H9 (cell line): ENCODE data around the gene WASHC1. TPM values are rescaled to one million over a fixed set of nuclear protein-coding genes. Genes with fewer than 3 reads are reported as not detected.
A peak's percentile ranks its signal among the peaks of the same experiment; 100 is the strongest.
"Not testable (repeated sequence)": the region's sequence is repeated elsewhere in the genome, so short reads cannot be mapped to it uniquely, and the experiment has no call there.

Source experiments
- DNase-seq: peaks from one replicate; pipeline ENCODE4 v3.0.0-alpha.2; 2017
- H2AFZ ChIP-seq: one replicate; pipeline ENCODE4 v1.6.1; 2013; ENCODE audit warnings: mild to moderate bottlenecking, low read length, control low read depth, moderate library complexity
- H2AK5ac ChIP-seq: 2 replicates; pipeline ENCODE4 v1.6.1; 2013; ENCODE audit warnings: low read length, control low read depth, mixed read lengths; ENCODE audit not compliant: insufficient read length
- H2BK120ac ChIP-seq: one replicate; pipeline ENCODE4 v1.6.1; 2013; ENCODE audit warnings: low read depth, mild to moderate bottlenecking, low read length, control low read depth, inconsistent platforms; ENCODE audit not compliant: poor library complexity, severe bottlenecking
- H2BK12ac ChIP-seq: 2 replicates; pipeline ENCODE4 v1.6.1; 2013; ENCODE audit warnings: low read length, control low read depth, mixed read lengths, low read depth; ENCODE audit not compliant: insufficient read length
- H2BK15ac ChIP-seq: 2 replicates; pipeline ENCODE4 v1.6.1; 2013; ENCODE audit warnings: low read depth, low read length, control low read depth
- H2BK20ac ChIP-seq: one replicate; pipeline ENCODE4 v1.6.1; 2013; ENCODE audit warnings: low read depth, mild to moderate bottlenecking, low read length, control low read depth, inconsistent platforms; ENCODE audit not compliant: poor library complexity, severe bottlenecking
- H2BK5ac ChIP-seq: 2 replicates; pipeline ENCODE4 v1.6.1; 2013; ENCODE audit warnings: low read length, control low read depth, mixed read lengths; ENCODE audit not compliant: insufficient read length
- H3K14ac ChIP-seq: 2 replicates; pipeline ENCODE4 v1.6.1; 2013; ENCODE audit warnings: low read length, control low read depth; ENCODE audit not compliant: insufficient read depth
- H3K18ac ChIP-seq: 2 replicates; pipeline ENCODE4 v1.6.1; 2013; ENCODE audit warnings: low read depth, mild to moderate bottlenecking, mixed read lengths, low read length, control low read depth; ENCODE audit not compliant: insufficient read length
- H3K23ac ChIP-seq: 2 replicates; pipeline ENCODE4 v1.6.1; 2013; ENCODE audit warnings: low read length, control low read depth, mixed read lengths, low read depth; ENCODE audit not compliant: insufficient read length
- H3K23me2 ChIP-seq: 2 replicates; pipeline ENCODE4 v1.6.1; 2013; ENCODE audit warnings: low read depth, mild to moderate bottlenecking, mixed read lengths, low read length, control low read depth; ENCODE audit not compliant: insufficient read length, poor library complexity, severe bottlenecking
- H3K27ac ChIP-seq: 2 replicates; pipeline ENCODE4 v1.5.1; 2013; ENCODE audit warnings: low read length, control low read depth, mixed read lengths, low read depth; ENCODE audit not compliant: insufficient read length
- H3K27me3 ChIP-seq: 2 replicates; pipeline ENCODE4 v1.6.1; 2013; ENCODE audit warnings: low read length, control low read depth, inconsistent platforms; ENCODE audit not compliant: insufficient read depth
- H3K4ac ChIP-seq: 2 replicates; pipeline ENCODE4 v1.6.1; 2013; ENCODE audit warnings: low read depth, mild to moderate bottlenecking, control low read depth, inconsistent platforms, low read length, moderate library complexity
- H3K4me1 ChIP-seq: 2 replicates; pipeline ENCODE4 v1.6.1; 2013; ENCODE audit warnings: low read length, control low read depth, inconsistent platforms; ENCODE audit not compliant: insufficient read depth
- H3K4me2 ChIP-seq: 2 replicates; pipeline ENCODE4 v1.6.1; 2013; ENCODE audit warnings: low read length, control low read depth, mixed read lengths; ENCODE audit not compliant: insufficient read length, insufficient read depth
- H3K56ac ChIP-seq: 2 replicates; pipeline ENCODE4 v1.6.1; 2013; ENCODE audit warnings: low read depth, mild to moderate bottlenecking, mixed read lengths, low read length, control low read depth; ENCODE audit not compliant: insufficient read length
- H3K79me1 ChIP-seq: 2 replicates; pipeline ENCODE4 v1.6.1; 2013; ENCODE audit warnings: low read depth, mild to moderate bottlenecking, moderate library complexity, low read length, control low read depth, inconsistent platforms; ENCODE audit not compliant: insufficient read depth, poor library complexity, severe bottlenecking
- H3K79me2 ChIP-seq: 2 replicates; pipeline ENCODE4 v1.6.1; 2013; ENCODE audit warnings: low read length, control low read depth, inconsistent platforms; ENCODE audit not compliant: insufficient read depth
- H3K9ac ChIP-seq: 2 replicates; pipeline ENCODE4 v1.6.1; 2013; ENCODE audit warnings: low read length, control low read depth, mixed read lengths; ENCODE audit not compliant: insufficient read length; ENCODE audit errors: extremely low read depth
- H3K9me3 ChIP-seq: one replicate; pipeline ENCODE4 v1.6.1; 2013; ENCODE audit warnings: low read depth, low read length, inconsistent platforms; ENCODE audit not compliant: control insufficient read depth
- H3T11ph ChIP-seq: one replicate; pipeline ENCODE4 v1.6.1; 2013; ENCODE audit warnings: mild to moderate bottlenecking, low read length, control low read depth, inconsistent platforms
- H4K20me1 ChIP-seq: one replicate; pipeline ENCODE4 v1.6.1; 2013; ENCODE audit not compliant: control insufficient read depth, insufficient read length, insufficient read depth
- H4K5ac ChIP-seq: 2 replicates; pipeline ENCODE4 v1.6.1; 2013; ENCODE audit warnings: low read depth, mild to moderate bottlenecking, mixed read lengths, low read length, control low read depth; ENCODE audit not compliant: insufficient read length
- H4K8ac ChIP-seq: replicated peaks from 2 replicates; pipeline ENCODE4 v1.6.1; 2013; ENCODE audit warnings: low read length, control low read depth, mixed read lengths, low read depth; ENCODE audit not compliant: insufficient read length
- H4K91ac ChIP-seq: 2 replicates; pipeline ENCODE4 v1.6.1; 2013; ENCODE audit warnings: low read depth, mild to moderate bottlenecking, moderate library complexity, mixed read lengths, low read length, control low read depth; ENCODE audit not compliant: insufficient read length
- H3K27ac Mint-ChIP-seq, 3 experiments: 2 replicates in 2 of 3; 3 replicates in 1 of 3; pipeline ENCODE4 v1.8.0; 2020 to 2021; ENCODE audit warnings: mixed read lengths in 3 of 3, mild to moderate bottlenecking in 1 of 3, moderate library complexity in 1 of 3
- H3K27me3 Mint-ChIP-seq: 2 replicates; pipeline ENCODE4 v1.8.0; 2021; ENCODE audit warnings: low read depth, mild to moderate bottlenecking, moderate library complexity, mixed read lengths
- H3K36me3 Mint-ChIP-seq, 3 experiments: 2 replicates in 2 of 3; 3 replicates in 1 of 3; pipeline ENCODE4 v1.8.0; 2020 to 2021; ENCODE audit warnings: low read depth in 3 of 3, mixed read lengths in 3 of 3; ENCODE audit not compliant: insufficient read depth in 1 of 3
- H3K4me1 Mint-ChIP-seq, 2 experiments: 2 replicates each; pipeline ENCODE4 v1.8.0; 2020; ENCODE audit warnings: mixed read lengths in 2 of 2
- H3K4me3 Mint-ChIP-seq, 2 experiments: 2 replicates in 1 of 2; 3 replicates in 1 of 2; pipeline ENCODE4 v1.8.0; 2020 to 2021; ENCODE audit warnings: mild to moderate bottlenecking in 2 of 2, mixed read lengths in 2 of 2, moderate library complexity in 1 of 2
- H3K9me3 Mint-ChIP-seq, 2 experiments: 2 replicates in 1 of 2; 3 replicates in 1 of 2; pipeline ENCODE4 v1.8.0; 2020; ENCODE audit warnings: mild to moderate bottlenecking in 2 of 2, mixed read lengths in 2 of 2, moderate library complexity in 1 of 2
- WGBS: extraction: QIAGEN DNeasy Blood & Tissue Kit; methylation state at CpG from one replicate; pipeline ENCODE4 v1.1.7; 2013; ENCODE audit warnings: missing lambda C conversion rate, low lambda C conversion rate, mixed read lengths; ENCODE audit not compliant: insufficient read length; ENCODE audit errors: extremely low coverage; 5-methylcytosine and 5-hydroxymethylcytosine counted together
- total RNA-seq: library from RNA; stranded (reverse); gene quantifications from 2 replicates; pipeline ENCODE4 v1.2.1, GENCODE V29; 2021
- TF ChIP-seq, protein P1 (sequence below): fragments of 200-600 bp; sonication (generic); conservative IDR thresholded peaks from 3 replicates; pipeline ENCODE4 v1.8.0; 2021; ENCODE audit warnings: antibody characterized with exemption, mild to moderate bottlenecking

WASHC1 gene
- total RNA-seq, 1 experiment from 2014 or later: 9.2 TPM

GRCh38 chr9:11206-11605 is 18.1 kb downstream of the WASHC1 start:
- not testable (repeated sequence) for H4K91ac ChIP-seq, H3K36me3 Mint-ChIP-seq, H3K4me1 ChIP-seq, H3K4ac ChIP-seq, H3K23me2 ChIP-seq, H3K23ac ChIP-seq, H3K18ac ChIP-seq, H3K9ac ChIP-seq, H2BK5ac ChIP-seq, H3K56ac ChIP-seq, H2AK5ac ChIP-seq, H3K4me1 Mint-ChIP-seq, H2BK20ac ChIP-seq, H3K79me2 ChIP-seq, H4K5ac ChIP-seq, H3K4me3 Mint-ChIP-seq, H3K27me3 ChIP-seq, H2BK120ac ChIP-seq, H3K27me3 Mint-ChIP-seq, H4K8ac ChIP-seq, H2BK15ac ChIP-seq, H3K79me1 ChIP-seq, H3T11ph ChIP-seq, H3K4me2 ChIP-seq, H2BK12ac ChIP-seq, H3K9me3 ChIP-seq, H3K27ac ChIP-seq, H3K14ac ChIP-seq, H4K20me1 ChIP-seq, H3K27ac Mint-ChIP-seq, DNase-seq, H2AFZ ChIP-seq
- no CpG with 5 or more reads among the region's 26 CpGs for WGBS
- H3K9me3 Mint-ChIP-seq: peaks cover 8 to 14% of the 10 kb centered on the region in 2 experiments
- TF ChIP-seq, protein P1, sequence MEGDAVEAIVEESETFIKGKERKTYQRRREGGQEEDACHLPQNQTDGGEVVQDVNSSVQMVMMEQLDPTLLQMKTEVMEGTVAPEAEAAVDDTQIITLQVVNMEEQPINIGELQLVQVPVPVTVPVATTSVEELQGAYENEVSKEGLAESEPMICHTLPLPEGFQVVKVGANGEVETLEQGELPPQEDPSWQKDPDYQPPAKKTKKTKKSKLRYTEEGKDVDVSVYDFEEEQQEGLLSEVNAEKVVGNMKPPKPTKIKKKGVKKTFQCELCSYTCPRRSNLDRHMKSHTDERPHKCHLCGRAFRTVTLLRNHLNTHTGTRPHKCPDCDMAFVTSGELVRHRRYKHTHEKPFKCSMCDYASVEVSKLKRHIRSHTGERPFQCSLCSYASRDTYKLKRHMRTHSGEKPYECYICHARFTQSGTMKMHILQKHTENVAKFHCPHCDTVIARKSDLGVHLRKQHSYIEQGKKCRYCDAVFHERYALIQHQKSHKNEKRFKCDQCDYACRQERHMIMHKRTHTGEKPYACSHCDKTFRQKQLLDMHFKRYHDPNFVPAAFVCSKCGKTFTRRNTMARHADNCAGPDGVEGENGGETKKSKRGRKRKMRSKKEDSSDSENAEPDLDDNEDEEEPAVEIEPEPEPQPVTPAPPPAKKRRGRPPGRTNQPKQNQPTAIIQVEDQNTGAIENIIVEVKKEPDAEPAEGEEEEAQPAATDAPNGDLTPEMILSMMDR: peak; percentile 70

- H3K4me2 ChIP-seq, H3K27ac ChIP-seq, H3K18ac ChIP-seq, H3K23me2 ChIP-seq, H2AFZ ChIP-seq, H4K5ac ChIP-seq, H3K56ac ChIP-seq, H2BK15ac ChIP-seq, H3K4me1 Mint-ChIP-seq, H3K27ac Mint-ChIP-seq, H3K4ac ChIP-seq, H3K36me3 Mint-ChIP-seq, H3K9me3 ChIP-seq, H4K20me1 ChIP-seq, H3T11ph ChIP-seq, H3K4me1 ChIP-seq, H3K27me3 Mint-ChIP-seq, H3K4me3 Mint-ChIP-seq, H3K79me2 ChIP-seq, H3K27me3 ChIP-seq, H2BK5ac ChIP-seq, H2BK20ac ChIP-seq, H4K8ac ChIP-seq, H2AK5ac ChIP-seq, H3K9ac ChIP-seq, H3K79me1 ChIP-seq, H4K91ac ChIP-seq, H2BK120ac ChIP-seq, H3K14ac ChIP-seq, H3K23ac ChIP-seq, H2BK12ac ChIP-seq: not testable (repeated sequence)
- H3K9me3 Mint-ChIP-seq: peaks cover 8 to 14% of the 10 kb centered on the region in 2 experiments
- DNase-seq: peak; percentile 69
- no CpG with 5 or more reads among the region's 41 CpGs for WGBS
These were observed 18.6 kb downstream of the WASHC1 start for GRCh38 chr9:10653-11053.
